Measurements from ENCODE around the gene RGS7.

DNA sequence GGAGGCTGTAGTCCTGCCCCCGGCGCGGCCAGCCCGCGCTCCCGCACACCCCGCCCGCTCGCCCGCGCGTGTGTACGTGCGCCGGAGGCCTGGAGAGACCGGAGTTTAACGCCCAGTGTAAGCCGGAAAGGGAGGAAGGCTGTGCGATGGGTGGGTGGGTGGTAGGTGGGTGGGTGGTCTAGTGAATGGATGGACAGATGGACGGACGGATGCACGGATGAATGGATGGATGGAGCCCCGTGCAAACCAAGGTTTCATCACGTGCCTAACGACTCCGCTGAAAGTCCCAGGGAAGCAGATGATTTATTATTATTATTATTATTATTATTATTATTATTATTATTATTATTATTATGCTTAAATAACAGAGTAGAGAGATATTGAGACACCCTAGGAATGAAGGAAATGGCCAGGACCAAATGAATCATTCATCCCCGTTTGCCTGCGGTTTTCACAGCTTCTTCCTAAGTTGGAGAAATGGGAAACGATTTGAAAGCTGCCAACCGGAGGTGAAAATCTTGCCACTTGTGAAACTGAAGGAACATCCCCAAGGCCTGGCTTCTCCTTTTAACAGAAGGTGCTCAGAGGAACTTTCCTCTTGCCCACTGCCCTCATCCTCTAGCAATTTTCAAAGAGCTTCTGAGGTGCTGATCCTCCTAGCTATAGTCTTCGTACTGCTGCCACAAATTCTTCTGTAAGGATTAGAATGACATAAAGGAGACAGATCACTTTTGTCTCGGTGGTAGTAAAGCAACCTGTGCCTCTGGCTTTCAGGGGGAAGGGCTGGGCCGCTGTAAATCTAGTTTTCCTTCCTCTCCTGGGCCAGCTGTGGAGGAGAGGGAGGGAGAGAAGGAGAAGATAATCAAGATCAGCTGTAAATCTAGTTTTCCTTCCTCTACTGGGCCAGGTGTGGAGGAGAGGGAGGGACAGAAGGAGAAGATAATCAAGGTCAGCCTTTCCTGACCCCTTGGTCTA is 648 bp upstream of the RGS7 start:
- no peak for TF ChIP-seq POLR2A (IDR thresholded peaks at IDR 0.05)
- TF ChIP-seq, protein P1, sequence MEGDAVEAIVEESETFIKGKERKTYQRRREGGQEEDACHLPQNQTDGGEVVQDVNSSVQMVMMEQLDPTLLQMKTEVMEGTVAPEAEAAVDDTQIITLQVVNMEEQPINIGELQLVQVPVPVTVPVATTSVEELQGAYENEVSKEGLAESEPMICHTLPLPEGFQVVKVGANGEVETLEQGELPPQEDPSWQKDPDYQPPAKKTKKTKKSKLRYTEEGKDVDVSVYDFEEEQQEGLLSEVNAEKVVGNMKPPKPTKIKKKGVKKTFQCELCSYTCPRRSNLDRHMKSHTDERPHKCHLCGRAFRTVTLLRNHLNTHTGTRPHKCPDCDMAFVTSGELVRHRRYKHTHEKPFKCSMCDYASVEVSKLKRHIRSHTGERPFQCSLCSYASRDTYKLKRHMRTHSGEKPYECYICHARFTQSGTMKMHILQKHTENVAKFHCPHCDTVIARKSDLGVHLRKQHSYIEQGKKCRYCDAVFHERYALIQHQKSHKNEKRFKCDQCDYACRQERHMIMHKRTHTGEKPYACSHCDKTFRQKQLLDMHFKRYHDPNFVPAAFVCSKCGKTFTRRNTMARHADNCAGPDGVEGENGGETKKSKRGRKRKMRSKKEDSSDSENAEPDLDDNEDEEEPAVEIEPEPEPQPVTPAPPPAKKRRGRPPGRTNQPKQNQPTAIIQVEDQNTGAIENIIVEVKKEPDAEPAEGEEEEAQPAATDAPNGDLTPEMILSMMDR (IDR thresholded peaks at IDR 0.05), result no peak
- TF ChIP-seq POLR2AphosphoS5 (IDR thresholded peaks at IDR 0.05; ENCODE audit: insufficient read depth in 1 of 2, low read depth in 1 of 2), result no peak

All from vagina (tissue), 2 donors.